SK-N-SH treated with all-trans-retinoic acid at 6 μM for 48 hours (cell line): ENCODE measurements around the gene UPB1.

Experiments used
- BACH2 ChIP-seq: fragments of 250-450 bp; sonication (Bioruptor Pico); IDR thresholded peaks from 2 replicates; pipeline ENCODE4 v1.9.0; 2021; ENCODE audit warnings: mild to moderate bottlenecking, borderline replicate concordance
- CSDC2 ChIP-seq: fragments of 250-450 bp; sonication (Bioruptor Pico); IDR thresholded peaks from 2 replicates; pipeline ENCODE4 v1.5.0; 2020; ENCODE audit warnings: mild to moderate bottlenecking, moderate library complexity
- GLIS3 ChIP-seq: fragments of 250-450 bp; sonication (Bioruptor Pico); IDR thresholded peaks from 2 replicates; pipeline ENCODE4 v1.5.0; 2020; ENCODE audit warnings: mild to moderate bottlenecking, moderate library complexity
- RARB ChIP-seq: fragments of 250-450 bp; sonication (Bioruptor Pico); IDR thresholded peaks from 2 replicates; pipeline ENCODE4 v1.8.0; 2021; ENCODE audit warnings: mild to moderate bottlenecking, moderate library complexity
- SNAI2 ChIP-seq: fragments of 250-450 bp; sonication (Bioruptor Pico); IDR thresholded peaks from 2 replicates; pipeline ENCODE4 v1.5.0; 2020; ENCODE audit warnings: mild to moderate bottlenecking, moderate library complexity
- TCF4 ChIP-seq: fragments of 250-450 bp; sonication (Bioruptor Pico); IDR thresholded peaks from 2 replicates; pipeline ENCODE4 v1.8.0; 2021; ENCODE audit warnings: mild to moderate bottlenecking, moderate library complexity, borderline replicate concordance
- TOX ChIP-seq: fragments of 250-450 bp; sonication (Bioruptor Pico); IDR thresholded peaks from 2 replicates; pipeline ENCODE4 v1.8.0; 2021; ENCODE audit warnings: mild to moderate bottlenecking, moderate library complexity, borderline replicate concordance
- ZFP3 ChIP-seq: fragments of 250-450 bp; sonication (Bioruptor Pico); IDR thresholded peaks from 2 replicates; pipeline ENCODE4 v1.5.0; 2020; ENCODE audit warnings: mild to moderate bottlenecking, moderate library complexity
- ZFP30 ChIP-seq: fragments of 450-650 bp; formaldehyde crosslinking; IDR thresholded peaks from 2 replicates; pipeline ENCODE4 v1.5.0; 2022; ENCODE audit warnings: mild to moderate bottlenecking, moderate library complexity
- ZNF70 ChIP-seq: fragments of 450-650 bp; formaldehyde crosslinking; IDR thresholded peaks from 2 replicates; pipeline ENCODE4 v1.5.0; 2020; ENCODE audit warnings: mild to moderate bottlenecking, moderate library complexity
- ZNF8 ChIP-seq: fragments of 450-650 bp; formaldehyde crosslinking; IDR thresholded peaks from 2 replicates; pipeline ENCODE4 v1.5.0; 2020; ENCODE audit warnings: mild to moderate bottlenecking, moderate library complexity
- TF ChIP-seq, protein P1 (sequence below): fragments of 250-450 bp; sonication (Bioruptor Pico); IDR thresholded peaks from 2 replicates; pipeline ENCODE4 v1.8.0; 2020; ENCODE audit warnings: mild to moderate bottlenecking, moderate library complexity, borderline replicate concordance
- TF ChIP-seq, protein P2 (sequence below): fragments of 250-450 bp; sonication (Bioruptor Pico); IDR thresholded peaks from 2 replicates; pipeline ENCODE4 v1.8.0; 2021; ENCODE audit warnings: low read depth, mild to moderate bottlenecking, moderate library complexity, borderline replicate concordance
- TF ChIP-seq, protein P3 (sequence below): fragments of 250-450 bp; sonication (Bioruptor Pico); IDR thresholded peaks from 2 replicates; pipeline ENCODE4 v1.5.1; 2021; ENCODE audit warnings: mild to moderate bottlenecking, moderate library complexity

DNA sequence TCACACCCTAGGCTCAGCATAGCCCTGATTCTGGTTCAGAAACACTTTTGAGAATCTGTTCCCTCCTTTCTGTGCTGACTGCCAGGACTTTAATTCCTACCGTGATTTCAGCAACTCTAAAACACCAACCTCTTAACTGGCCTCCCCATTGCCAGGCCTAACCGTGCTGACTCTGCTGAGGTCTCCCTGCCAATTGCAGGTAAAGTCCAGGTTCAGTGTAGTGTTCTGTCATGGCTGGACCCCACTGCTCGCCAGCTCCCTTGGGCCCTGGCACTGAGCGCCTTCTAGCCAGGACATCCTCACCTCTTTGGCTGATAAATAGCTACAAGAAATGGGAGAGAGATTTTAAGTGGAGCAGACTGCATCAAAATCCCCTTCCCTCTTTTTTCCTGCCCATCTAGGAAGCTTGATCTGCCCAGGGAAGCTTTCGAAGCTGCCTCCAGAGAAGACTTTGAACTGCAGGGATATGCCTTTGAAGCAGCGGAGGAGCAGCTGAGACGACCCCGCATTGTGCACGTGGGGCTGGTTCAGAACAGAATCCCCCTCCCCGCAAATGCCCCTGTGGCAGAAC, 4.7 kb downstream of the UPB1 start:
- TF ChIP-seq ZNF70 (CRISPR knock-in tag) (no peak), RARB (CRISPR knock-in tag) (no peak), ZFP3 (CRISPR knock-in tag) (no peak), BACH2 (CRISPR knock-in tag) (no peak), CSDC2 (CRISPR knock-in tag) (no peak), ZFP30 (CRISPR knock-in tag) (no peak), GLIS3 (CRISPR knock-in tag) (no peak), ZNF8 (CRISPR knock-in tag) (no peak), TOX (CRISPR knock-in tag) (no peak), TCF4 (CRISPR knock-in tag) (no peak), SNAI2 (CRISPR knock-in tag) (no peak)
- TF ChIP-seq, protein P1, sequence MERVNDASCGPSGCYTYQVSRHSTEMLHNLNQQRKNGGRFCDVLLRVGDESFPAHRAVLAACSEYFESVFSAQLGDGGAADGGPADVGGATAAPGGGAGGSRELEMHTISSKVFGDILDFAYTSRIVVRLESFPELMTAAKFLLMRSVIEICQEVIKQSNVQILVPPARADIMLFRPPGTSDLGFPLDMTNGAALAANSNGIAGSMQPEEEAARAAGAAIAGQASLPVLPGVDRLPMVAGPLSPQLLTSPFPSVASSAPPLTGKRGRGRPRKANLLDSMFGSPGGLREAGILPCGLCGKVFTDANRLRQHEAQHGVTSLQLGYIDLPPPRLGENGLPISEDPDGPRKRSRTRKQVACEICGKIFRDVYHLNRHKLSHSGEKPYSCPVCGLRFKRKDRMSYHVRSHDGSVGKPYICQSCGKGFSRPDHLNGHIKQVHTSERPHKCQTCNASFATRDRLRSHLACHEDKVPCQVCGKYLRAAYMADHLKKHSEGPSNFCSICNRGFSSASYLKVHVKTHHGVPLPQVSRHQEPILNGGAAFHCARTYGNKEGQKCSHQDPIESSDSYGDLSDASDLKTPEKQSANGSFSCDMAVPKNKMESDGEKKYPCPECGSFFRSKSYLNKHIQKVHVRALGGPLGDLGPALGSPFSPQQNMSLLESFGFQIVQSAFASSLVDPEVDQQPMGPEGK (CRISPR knock-in tag) = no peak
- TF ChIP-seq, protein P2, sequence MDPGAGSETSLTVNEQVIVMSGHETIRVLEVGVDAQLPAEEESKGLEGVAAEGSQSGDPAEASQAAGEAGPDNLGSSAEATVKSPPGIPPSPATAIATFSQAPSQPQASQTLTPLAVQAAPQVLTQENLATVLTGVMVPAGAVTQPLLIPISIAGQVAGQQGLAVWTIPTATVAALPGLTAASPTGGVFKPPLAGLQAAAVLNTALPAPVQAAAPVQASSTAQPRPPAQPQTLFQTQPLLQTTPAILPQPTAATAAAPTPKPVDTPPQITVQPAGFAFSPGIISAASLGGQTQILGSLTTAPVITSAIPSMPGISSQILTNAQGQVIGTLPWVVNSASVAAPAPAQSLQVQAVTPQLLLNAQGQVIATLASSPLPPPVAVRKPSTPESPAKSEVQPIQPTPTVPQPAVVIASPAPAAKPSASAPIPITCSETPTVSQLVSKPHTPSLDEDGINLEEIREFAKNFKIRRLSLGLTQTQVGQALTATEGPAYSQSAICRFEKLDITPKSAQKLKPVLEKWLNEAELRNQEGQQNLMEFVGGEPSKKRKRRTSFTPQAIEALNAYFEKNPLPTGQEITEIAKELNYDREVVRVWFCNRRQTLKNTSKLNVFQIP (CRISPR knock-in tag) = no peak
- TF ChIP-seq, protein P3, sequence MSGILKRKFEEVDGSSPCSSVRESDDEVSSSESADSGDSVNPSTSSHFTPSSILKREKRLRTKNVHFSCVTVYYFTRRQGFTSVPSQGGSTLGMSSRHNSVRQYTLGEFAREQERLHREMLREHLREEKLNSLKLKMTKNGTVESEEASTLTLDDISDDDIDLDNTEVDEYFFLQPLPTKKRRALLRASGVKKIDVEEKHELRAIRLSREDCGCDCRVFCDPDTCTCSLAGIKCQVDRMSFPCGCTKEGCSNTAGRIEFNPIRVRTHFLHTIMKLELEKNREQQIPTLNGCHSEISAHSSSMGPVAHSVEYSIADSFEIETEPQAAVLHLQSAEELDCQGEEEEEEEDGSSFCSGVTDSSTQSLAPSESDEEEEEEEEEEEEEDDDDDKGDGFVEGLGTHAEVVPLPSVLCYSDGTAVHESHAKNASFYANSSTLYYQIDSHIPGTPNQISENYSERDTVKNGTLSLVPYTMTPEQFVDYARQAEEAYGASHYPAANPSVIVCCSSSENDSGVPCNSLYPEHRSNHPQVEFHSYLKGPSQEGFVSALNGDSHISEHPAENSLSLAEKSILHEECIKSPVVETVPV (CRISPR knock-in tag) = no peak
